ENCODE results near the gene ANXA8.

Gene ANXA8

DNA sequence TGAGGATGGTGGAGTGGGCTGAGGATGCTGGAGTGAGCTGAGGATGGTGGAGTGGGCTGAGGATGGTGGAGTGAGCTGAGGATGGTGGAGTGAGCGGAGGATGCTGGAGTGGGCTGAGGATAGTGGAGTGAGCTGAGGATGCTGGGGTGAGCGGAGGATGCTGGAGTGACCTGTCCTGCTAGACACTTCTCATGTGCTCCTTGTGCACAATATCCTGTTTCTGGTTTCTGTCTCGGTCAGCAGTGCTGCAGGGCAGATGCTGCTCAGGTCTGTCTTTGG is 29.2 kb downstream of the ANXA8 start:
- TF ChIP-seq, protein P1, sequence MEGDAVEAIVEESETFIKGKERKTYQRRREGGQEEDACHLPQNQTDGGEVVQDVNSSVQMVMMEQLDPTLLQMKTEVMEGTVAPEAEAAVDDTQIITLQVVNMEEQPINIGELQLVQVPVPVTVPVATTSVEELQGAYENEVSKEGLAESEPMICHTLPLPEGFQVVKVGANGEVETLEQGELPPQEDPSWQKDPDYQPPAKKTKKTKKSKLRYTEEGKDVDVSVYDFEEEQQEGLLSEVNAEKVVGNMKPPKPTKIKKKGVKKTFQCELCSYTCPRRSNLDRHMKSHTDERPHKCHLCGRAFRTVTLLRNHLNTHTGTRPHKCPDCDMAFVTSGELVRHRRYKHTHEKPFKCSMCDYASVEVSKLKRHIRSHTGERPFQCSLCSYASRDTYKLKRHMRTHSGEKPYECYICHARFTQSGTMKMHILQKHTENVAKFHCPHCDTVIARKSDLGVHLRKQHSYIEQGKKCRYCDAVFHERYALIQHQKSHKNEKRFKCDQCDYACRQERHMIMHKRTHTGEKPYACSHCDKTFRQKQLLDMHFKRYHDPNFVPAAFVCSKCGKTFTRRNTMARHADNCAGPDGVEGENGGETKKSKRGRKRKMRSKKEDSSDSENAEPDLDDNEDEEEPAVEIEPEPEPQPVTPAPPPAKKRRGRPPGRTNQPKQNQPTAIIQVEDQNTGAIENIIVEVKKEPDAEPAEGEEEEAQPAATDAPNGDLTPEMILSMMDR (IDR thresholded peaks at IDR 0.05; ENCODE audit: borderline replicate concordance, insufficient read depth, low read depth, low read length): no peak
- H3K4me3 ChIP-seq (ENCODE audit: low read depth, low read length): no peak overlapping the region

DNA sequence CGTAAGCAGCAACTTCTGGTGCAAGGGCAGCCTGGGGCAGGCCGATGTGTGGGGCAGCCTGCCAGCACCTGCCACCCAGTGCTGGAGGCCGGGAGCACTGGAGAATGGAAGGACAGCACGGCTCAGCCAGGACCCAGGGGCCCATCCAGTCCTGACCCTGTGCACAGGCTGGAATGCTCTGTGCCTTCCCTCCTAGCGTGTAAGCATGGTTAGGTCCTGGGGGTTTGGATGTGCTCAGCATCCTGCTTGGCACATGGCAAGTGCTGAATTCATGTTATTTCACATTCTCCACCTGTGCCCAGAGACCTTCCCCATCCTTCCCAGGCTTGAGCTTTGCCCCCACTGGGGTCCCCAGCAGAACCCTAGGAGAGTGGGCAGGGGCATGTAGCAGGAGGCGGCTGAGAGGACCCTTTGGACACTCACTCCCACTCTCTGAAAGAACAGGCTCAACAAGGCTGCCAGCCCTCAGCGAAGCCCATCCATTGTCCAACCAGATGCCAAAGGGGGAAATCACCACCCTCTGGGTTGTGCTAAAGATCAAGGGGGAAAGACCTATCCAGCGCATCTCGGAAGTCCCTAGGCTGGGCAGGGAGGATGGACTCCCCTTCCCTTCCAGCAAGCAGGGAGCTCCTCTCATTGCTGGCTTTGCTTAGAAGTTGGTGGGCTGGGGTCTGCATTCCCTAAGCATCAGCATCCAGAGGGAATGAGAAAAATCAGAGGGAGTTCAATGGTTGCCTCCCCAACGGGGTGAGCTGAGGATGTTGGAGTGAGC is 29.7 kb downstream of the ANXA8 start:
- TF ChIP-seq, protein P1 (IDR thresholded peaks at IDR 0.05; ENCODE audit: borderline replicate concordance, insufficient read depth, low read depth, low read length): no peak
- H3K4me3 ChIP-seq (ENCODE audit: low read depth, low read length): no peak overlapping the region

DNA sequence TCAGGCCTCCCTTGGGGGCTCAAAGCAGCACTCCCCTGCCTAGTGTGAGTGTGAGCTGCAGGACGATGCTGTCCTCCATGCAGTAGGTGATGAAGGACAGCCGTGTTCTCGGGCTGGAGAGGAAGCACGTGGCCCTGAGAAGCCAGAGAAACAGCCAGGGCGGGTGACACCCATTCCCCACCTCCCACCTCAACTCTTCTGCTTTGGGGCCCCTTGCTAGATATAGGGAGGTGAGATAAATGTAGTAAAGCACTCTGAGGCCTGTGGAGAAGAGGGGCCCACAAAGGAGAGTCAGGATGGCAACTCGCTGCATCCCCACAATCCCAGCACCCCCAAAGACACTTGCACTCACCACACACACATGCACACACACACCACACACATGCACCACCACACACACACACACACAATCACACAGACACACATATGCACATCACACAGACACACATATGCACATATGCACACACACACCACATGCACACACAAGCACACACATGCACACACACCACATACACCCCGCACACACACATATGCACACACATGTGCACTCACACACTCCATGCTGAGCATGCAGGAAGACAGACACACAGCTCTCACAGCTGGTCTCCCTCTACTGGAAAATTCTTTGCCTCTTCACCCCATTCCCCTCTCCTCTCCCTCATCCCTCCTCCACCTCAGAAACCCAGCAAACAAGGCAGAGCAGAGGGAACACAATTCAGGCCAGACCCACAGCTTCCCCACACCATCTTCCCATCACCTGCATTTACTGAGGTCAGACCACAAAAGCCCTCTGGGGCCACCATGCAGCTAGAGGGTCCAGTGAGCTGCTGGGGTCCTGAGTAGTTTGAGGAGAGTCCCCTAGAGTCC is 30.5 kb downstream of the ANXA8 start:
- TF ChIP-seq, protein P1 (IDR thresholded peaks at IDR 0.05; ENCODE audit: borderline replicate concordance, insufficient read depth, low read depth, low read length): no peak
- no peak overlapping the region for H3K4me3 ChIP-seq (ENCODE audit: low read depth, low read length)

DNA sequence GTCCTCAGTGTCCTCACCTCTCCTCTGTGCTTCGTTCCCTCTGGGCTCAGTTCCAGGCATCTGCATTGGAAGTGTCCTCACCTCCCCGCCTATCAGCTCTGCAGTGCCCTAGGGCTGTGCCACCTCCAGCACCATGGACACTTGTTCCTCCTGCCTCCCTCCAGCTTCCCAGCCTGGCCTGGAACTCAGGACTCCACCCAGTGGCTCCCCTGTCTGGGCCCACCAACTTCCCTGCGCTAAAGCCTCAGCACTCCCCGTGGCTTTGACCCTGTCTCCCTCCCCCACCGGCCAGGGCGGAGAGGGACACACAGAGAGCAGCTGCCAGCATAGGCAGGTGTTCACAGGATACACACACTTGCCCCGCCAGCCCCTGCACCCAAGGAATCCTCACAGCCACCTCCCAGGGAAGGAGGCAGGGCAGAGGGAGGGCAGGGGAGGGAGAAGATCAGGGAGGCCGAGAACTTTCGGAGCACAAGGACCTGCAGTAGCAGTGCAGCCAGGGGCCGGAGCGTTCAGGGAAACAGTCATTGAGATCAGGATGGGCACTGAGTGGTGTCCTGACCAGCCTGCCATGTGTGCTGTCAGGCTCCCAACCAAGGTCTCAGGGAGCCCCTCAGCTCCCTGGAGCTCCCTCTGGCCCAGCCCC is 31.3 kb downstream of the ANXA8 start:
- TF ChIP-seq, protein P1 (IDR thresholded peaks at IDR 0.05; ENCODE audit: borderline replicate concordance, insufficient read depth, low read depth, low read length): no peak
- H3K4me3 ChIP-seq (ENCODE audit: low read depth, low read length): no peak overlapping the region

DNA sequence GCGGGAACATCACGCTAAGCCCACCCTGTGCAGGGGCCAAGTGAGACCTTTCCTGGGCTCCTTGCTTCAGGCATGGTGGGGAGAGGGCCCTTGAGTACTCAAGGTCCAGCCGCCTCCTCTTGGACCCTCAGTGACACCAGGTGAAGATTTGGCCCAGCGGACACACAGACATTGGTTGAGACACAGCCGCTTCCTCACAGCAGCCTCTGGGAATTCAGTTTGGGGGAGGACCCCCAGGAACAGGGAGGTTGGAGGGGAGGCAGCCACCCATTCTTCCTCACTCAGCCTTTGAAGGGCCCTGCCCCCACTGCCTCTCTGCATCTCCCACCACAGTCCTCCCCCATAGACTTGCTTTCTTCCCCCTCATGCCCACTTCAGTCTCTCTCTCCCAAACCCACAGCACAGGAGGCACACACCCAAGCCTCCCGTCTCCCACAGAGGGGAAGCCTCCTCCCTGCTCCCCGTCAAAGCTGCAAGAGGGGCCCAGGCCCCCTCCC is 31.9 kb downstream of the ANXA8 start:
- TF ChIP-seq, protein P1 (IDR thresholded peaks at IDR 0.05; ENCODE audit: borderline replicate concordance, insufficient read depth, low read depth, low read length): no peak
- H3K4me3 ChIP-seq (ENCODE audit: low read depth, low read length): no peak overlapping the region

DNA sequence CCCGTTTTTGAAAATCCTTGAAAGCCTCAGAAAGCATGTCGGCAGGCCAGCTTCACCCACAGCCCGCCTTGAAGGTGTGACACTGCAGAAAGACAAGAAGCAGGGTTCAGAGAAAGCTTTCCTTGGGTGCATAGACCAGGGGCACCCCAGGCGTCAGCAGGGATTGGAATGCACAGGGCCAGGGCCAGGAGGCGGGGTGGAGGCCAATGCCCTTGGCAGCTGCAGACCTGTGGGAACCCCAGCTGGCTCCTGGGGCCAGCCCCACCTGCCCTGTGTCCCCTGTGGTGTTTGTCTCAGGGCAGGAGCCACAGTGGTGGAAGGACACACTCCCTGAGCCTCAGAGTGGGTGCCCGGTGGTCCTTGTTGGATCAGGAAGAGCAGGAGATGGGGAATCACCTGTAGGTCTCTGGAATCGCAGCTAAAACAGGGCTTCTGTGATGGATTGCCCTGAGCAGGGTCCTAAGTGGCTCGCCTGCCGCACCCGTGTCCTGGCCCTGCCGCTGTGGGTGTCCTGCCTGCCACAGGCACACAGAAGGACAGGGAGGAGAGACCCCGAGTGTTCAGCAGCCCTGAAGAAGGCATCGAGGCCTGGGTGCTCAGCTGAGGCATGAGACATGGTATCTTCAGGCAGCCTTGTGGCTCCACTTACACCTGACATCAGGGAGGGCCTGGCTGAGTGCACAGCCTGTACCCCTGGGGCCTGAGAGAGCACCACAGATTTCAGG is 32.5 kb downstream of the ANXA8 start:
- no peak overlapping the region for H3K4me3 ChIP-seq (ENCODE audit: low read depth, low read length)
- TF ChIP-seq, protein P1 (IDR thresholded peaks at IDR 0.05; ENCODE audit: borderline replicate concordance, insufficient read depth, low read depth, low read length): no peak

Data from GM12875 (cell line).